ENCODE data around the gene ADPRS. TPM values are rescaled to one million over a fixed set of nuclear protein-coding genes. Genes with fewer than 3 reads are reported as not detected.

The ADPRS gene
- total RNA-seq, 4 donors from 2014 or later = 23.3 to 45.8 (median 40.8) TPM

GRCh38 chr1:36142121-36142520 lies 53.4 kb downstream of the ADPRS start:
- no peak for DNase-seq (ENCODE audit: extremely low spot score)
- peak overlapping the region in 2 of 4 donors; percentile 1 to 64 for H3K27ac ChIP-seq (replicated peaks in 1 of 4)
- peaks cover 12 to 36% (median 29%) of the 10 kb centered on the region in 4 donors for H3K36me3 ChIP-seq
- no peaks in the 10 kb centered on the region for H3K27me3 ChIP-seq
- 37% methylated on average over 1 of the region's 1 CpG for WGBS
- H3K4me1 ChIP-seq = peaks cover 18 to 60% (median 48%) of the 10 kb centered on the region in 4 donors
- no peaks in the 10 kb centered on the region for H3K9me3 ChIP-seq
- TF ChIP-seq, protein P1, sequence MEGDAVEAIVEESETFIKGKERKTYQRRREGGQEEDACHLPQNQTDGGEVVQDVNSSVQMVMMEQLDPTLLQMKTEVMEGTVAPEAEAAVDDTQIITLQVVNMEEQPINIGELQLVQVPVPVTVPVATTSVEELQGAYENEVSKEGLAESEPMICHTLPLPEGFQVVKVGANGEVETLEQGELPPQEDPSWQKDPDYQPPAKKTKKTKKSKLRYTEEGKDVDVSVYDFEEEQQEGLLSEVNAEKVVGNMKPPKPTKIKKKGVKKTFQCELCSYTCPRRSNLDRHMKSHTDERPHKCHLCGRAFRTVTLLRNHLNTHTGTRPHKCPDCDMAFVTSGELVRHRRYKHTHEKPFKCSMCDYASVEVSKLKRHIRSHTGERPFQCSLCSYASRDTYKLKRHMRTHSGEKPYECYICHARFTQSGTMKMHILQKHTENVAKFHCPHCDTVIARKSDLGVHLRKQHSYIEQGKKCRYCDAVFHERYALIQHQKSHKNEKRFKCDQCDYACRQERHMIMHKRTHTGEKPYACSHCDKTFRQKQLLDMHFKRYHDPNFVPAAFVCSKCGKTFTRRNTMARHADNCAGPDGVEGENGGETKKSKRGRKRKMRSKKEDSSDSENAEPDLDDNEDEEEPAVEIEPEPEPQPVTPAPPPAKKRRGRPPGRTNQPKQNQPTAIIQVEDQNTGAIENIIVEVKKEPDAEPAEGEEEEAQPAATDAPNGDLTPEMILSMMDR (IDR thresholded peaks at IDR 0.05) = no peak
- TF ChIP-seq EP300 (IDR thresholded peaks at IDR 0.05) (no peak), POLR2A (IDR thresholded peaks at IDR 0.05; ENCODE audit: low read depth) (no peak)
- H3K4me3 ChIP-seq = no peak overlapping the region
- intact Hi-C loops (cut with DNase I) = no loop called here

- Histone ChIP-seq H3K27me3 (no peaks in the 10 kb centered on the region), H3K4me1 (peaks cover 25 to 60% (median 54%) of the 10 kb centered on the region in 4 donors), H3K27ac (replicated peaks in 1 of 4) (peak overlapping the region in 1 of 4 donors; percentile 18), H3K9me3 (no peaks in the 10 kb centered on the region), H3K4me3 (no peak overlapping the region), H3K36me3 (peaks cover 7 to 27% (median 16%) of the 10 kb centered on the region in 4 donors)
- TF ChIP-seq POLR2AphosphoS5 (IDR thresholded peaks at IDR 0.05) (no peak), EP300 (IDR thresholded peaks at IDR 0.05) (no peak), POLR2A (IDR thresholded peaks at IDR 0.05; ENCODE audit: low read depth) (no peak)
- TF ChIP-seq, protein P1 (IDR thresholded peaks at IDR 0.05) = no peak
- WGBS = 83% methylated on average over 4 of the region's 4 CpGs
- intact Hi-C loops (cut with DNase I) = no loop called here
- no peak for DNase-seq (ENCODE audit: extremely low spot score)
Measured at GRCh38 chr1:36143424-36143823, 54.7 kb downstream of the ADPRS start.

Other genes starting within 250 kb of the ADPRS start
- gene AGO1, start 205.7 kb upstream of the ADPRS start, total RNA-seq = 10 to 100 TPM; 16.2 to 32.6 (median 24.4) TPM
- gene AGO3, start 157.8 kb upstream of the ADPRS start, total RNA-seq = 10 to 100 TPM; 19.9 to 23.3 (median 21.0) TPM
- under 1 TPM in 1 of 4 donors, not detected in 3; 0.83 TPM for gene TEKT2, start 4.8 kb upstream of the ADPRS start, total RNA-seq
- gene COL8A2, start 36.3 kb downstream of the ADPRS start, total RNA-seq = 10 to 100 TPM; 20.7 to 57.4 (median 34.7) TPM
- gene TRAPPC3, start 60.6 kb downstream of the ADPRS start, total RNA-seq = 100 to 1,000 TPM in 3 of 4 donors, 10 to 100 TPM in 1; 97.9 to 164 (median 122) TPM
- gene MAP7D1, start 67.3 kb downstream of the ADPRS start, total RNA-seq = 100 to 1,000 TPM; 162 to 263 (median 225) TPM
- gene THRAP3, start 135.6 kb downstream of the ADPRS start, total RNA-seq = 100 to 1,000 TPM in 2 of 4 donors, 10 to 100 TPM in 2; 90.3 to 116 (median 104) TPM
- gene SH3D21, start 217.5 kb downstream of the ADPRS start, total RNA-seq = 1 to 10 TPM in 2 of 4 donors, under 1 TPM in 2; 0.26 to 2.0 (median 1.1) TPM
- gene EVA1B, start 234.8 kb downstream of the ADPRS start, total RNA-seq = 100 to 1,000 TPM in 2 of 4 donors, 10 to 100 TPM in 2; 45.1 to 129 (median 79.5) TPM